Testis (tissue), 3 donors: ENCODE results near the gene MOB3B. TPM values are rescaled to one million over a fixed set of nuclear protein-coding genes. Genes with fewer than 3 reads are reported as not detected.

ENCODE experiments used
- DNase-seq: peaks from one replicate; pipeline ENCODE4 v3.0.0-alpha.2; 2019
- H3K27ac ChIP-seq, 2 donors: fragments of 200-600 bp; sonication (generic); one replicate each; pipeline ENCODE4 v1.5.1; 2019
- H3K27me3 ChIP-seq: fragments of 200-600 bp; sonication (generic); one replicate; pipeline ENCODE4 v1.5.1; 2019
- H3K36me3 ChIP-seq: fragments of 200-600 bp; sonication (generic); one replicate; pipeline ENCODE4 v1.5.1; 2017; ENCODE audit warnings: low read depth; ENCODE audit errors: missing control alignments
- H3K4me1 ChIP-seq: fragments of 200-600 bp; sonication (generic); one replicate; pipeline ENCODE4 v1.5.1; 2019
- H3K4me3 ChIP-seq, 2 donors: fragments of 200-600 bp; sonication (generic); one replicate each; pipeline ENCODE4 v1.5.1; 2017 to 2019
- H3K9me3 ChIP-seq: fragments of 200-600 bp; sonication (generic); one replicate; pipeline ENCODE4 v1.5.1; 2017
- POLR2A ChIP-seq: fragments of 450-650 bp; IDR thresholded peaks from one replicate; pipeline ENCODE4 v1.6.1; 2017; ENCODE audit warnings: antibody characterized with exemption, mild to moderate bottlenecking, moderate library complexity
- WGBS, 2 donors: methylation state at CpG; one replicate each; pipeline ENCODE4 v1.1.5; 2018; 5-methylcytosine and 5-hydroxymethylcytosine counted together
- intact Hi-C: fragments of 100-400 bp; cut with DNase I; formaldehyde crosslinking; loops from one replicate; pipeline ENCODE4 v1.15.1; 2023; ENCODE audit warnings: low total_unique reads
- polyA plus RNA-seq: library from polyadenylated mRNA; stranded (reverse); fragments of 350-450 nt; fragmentation: Illumina TruSeq; extraction: RNeasy Lipid Tissue Mini Kit (QIAGEN cat#74804); gene quantifications from one replicate; pipeline ENCODE4 v1.2.3, GENCODE V29; 2014; ENCODE audit warnings: low read depth, low replicate concordance; ENCODE audit not compliant: insufficient read depth
- total RNA-seq, 2 donors: library from RNA; depleted of rRNA; stranded (reverse); fragments of >200 nt; gene quantifications; one replicate each; pipeline ENCODE4 v1.2.3, GENCODE V29; 2016
- TF ChIP-seq, protein P1 (sequence below), 3 experiments: fragments of 450-650 bp in 2 of 3; fragments of 200-600 bp in 1 of 3; sonication (generic) in 1 of 3; IDR thresholded peaks; one replicate each; pipeline ENCODE4 v1.5.1; 2016 to 2019; ENCODE audit warnings: antibody characterized with exemption in 3 of 3, mild to moderate bottlenecking in 2 of 3, moderate library complexity in 1 of 3

The MOB3B gene
- total and polyA plus RNA-seq, 3 donors from 2014 or later, result 9.1 to 23.2 (median 17.5) TPM

GRCh38 chr9:27483576-27483975 is 46.0 kb downstream of the MOB3B start:
- Histone ChIP-seq H3K4me3 (no peak overlapping the region), H3K27ac (no peak overlapping the region), H3K27me3 (no peaks in the 10 kb centered on the region), H3K9me3 (no peaks in the 10 kb centered on the region), H3K4me1 (peaks cover 5% of the 10 kb centered on the region), H3K36me3 (no peaks in the 10 kb centered on the region)
- TF ChIP-seq POLR2A, result no peak
- intact Hi-C loops, result no loop called here
- 59 to 80% methylated on average over 6 of the region's 6 CpGs for WGBS, 2 donors
- DNase-seq, result no peak

- Histone ChIP-seq H3K27ac (no peak overlapping the region), H3K9me3 (no peaks in the 10 kb centered on the region), H3K4me3 (peak overlapping the region in 1 of 2 donors; percentile 34), H3K36me3 (no peaks in the 10 kb centered on the region), H3K27me3 (no peaks in the 10 kb centered on the region), H3K4me1 (peaks cover 5% of the 10 kb centered on the region)
- intact Hi-C loops, result no loop called here
- no peak for DNase-seq
- TF ChIP-seq, protein P1, sequence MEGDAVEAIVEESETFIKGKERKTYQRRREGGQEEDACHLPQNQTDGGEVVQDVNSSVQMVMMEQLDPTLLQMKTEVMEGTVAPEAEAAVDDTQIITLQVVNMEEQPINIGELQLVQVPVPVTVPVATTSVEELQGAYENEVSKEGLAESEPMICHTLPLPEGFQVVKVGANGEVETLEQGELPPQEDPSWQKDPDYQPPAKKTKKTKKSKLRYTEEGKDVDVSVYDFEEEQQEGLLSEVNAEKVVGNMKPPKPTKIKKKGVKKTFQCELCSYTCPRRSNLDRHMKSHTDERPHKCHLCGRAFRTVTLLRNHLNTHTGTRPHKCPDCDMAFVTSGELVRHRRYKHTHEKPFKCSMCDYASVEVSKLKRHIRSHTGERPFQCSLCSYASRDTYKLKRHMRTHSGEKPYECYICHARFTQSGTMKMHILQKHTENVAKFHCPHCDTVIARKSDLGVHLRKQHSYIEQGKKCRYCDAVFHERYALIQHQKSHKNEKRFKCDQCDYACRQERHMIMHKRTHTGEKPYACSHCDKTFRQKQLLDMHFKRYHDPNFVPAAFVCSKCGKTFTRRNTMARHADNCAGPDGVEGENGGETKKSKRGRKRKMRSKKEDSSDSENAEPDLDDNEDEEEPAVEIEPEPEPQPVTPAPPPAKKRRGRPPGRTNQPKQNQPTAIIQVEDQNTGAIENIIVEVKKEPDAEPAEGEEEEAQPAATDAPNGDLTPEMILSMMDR (IDR thresholded peaks at IDR 0.05), result no peak
- no peak for TF ChIP-seq POLR2A
- 31 to 47% methylated on average over 2 of the region's 2 CpGs for WGBS, 2 donors
Observed at GRCh38 chr9:27482709-27483108, 46.9 kb downstream of the MOB3B start.

DNA sequence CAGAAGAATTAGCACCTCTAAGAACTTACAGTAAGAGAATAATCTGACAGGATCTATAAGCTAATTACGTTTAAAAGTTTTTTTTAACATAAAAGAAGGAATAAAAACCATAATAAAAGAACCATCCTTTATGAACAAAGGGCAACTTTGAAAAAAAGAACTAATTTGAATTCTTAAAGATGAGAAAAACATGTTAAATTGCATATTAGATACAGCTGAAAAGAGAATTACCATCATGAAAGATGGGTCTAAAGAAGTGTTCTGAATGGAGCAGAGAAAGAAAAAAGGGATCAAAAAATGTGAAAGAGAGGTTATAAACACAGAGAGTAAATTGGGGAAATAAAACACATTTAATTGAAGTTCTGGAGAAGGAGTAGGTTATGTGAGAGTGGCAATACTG is 51.3 kb downstream of the MOB3B start:
- Histone ChIP-seq H3K4me1 (peaks cover 28% of the 10 kb centered on the region), H3K36me3 (no peaks in the 10 kb centered on the region), H3K9me3 (no peaks in the 10 kb centered on the region), H3K27ac (no peak overlapping the region), H3K27me3 (no peaks in the 10 kb centered on the region), H3K4me3 (no peak overlapping the region)
- 96 to 100% methylated on average over 1 of the region's 1 CpG for WGBS, 2 donors
- DNase-seq, result no peak
- intact Hi-C loops, result no loop called here
- TF ChIP-seq, protein P1 (IDR thresholded peaks at IDR 0.05), result no peak
- TF ChIP-seq POLR2A, result no peak

DNA sequence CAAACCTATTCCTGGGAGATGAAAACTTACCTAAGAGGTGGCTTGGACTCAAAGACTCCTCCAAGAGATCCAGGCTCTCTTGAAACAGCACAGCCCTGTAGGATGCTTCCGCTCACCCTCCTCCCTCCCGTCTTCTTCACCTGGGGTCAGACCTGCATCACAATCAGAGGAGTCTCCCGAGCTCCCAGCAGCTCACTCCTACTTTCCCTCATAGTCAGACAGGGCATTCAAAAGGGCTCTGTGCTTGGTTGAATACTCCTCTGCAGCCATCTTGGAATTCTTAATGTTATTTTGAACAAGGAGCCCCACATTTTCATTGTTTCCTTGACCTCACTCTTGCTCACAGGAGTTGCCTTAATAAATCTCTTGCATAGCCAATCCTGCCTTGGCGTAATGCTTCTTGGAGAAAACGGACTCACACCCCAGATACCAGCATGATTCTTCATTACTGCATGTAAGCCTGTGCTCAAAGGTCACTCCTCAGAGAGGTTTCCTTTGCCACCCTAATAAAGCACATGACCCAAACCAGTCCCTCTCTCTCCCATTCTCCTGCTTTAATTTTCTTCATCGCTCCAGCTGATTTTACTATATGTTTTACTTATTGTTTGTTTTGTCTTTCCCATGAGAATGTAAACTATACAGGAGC is 52.6 kb downstream of the MOB3B start:
- intact Hi-C loops, result no loop called here
- H3K9me3 ChIP-seq, result no peaks in the 10 kb centered on the region
- H3K27me3 ChIP-seq, result no peaks in the 10 kb centered on the region
- WGBS, 2 donors, result 94 to 98% methylated on average over 6 of the region's 6 CpGs
- H3K4me1 ChIP-seq, result peaks cover 33% of the 10 kb centered on the region
- no peak overlapping the region for H3K4me3 ChIP-seq
- TF ChIP-seq POLR2A, result no peak
- no peak overlapping the region for H3K27ac ChIP-seq
- no peaks in the 10 kb centered on the region for H3K36me3 ChIP-seq
- DNase-seq, result no peak

GRCh38 chr9:27475057-27475595 is 54.5 kb downstream of the MOB3B start:
- no peak overlapping the region for H3K4me3 ChIP-seq
- H3K4me1 ChIP-seq, result peaks cover 49% of the 10 kb centered on the region
- peak overlapping the region; percentile 39 to 62 for H3K27ac ChIP-seq
- WGBS, 2 donors, result 52 to 88% methylated on average over 7 of the region's 7 CpGs
- H3K27me3 ChIP-seq, result no peaks in the 10 kb centered on the region
- no peaks in the 10 kb centered on the region for H3K9me3 ChIP-seq
- peak; percentile 28 for DNase-seq
- H3K36me3 ChIP-seq, result no peaks in the 10 kb centered on the region
- no peak for TF ChIP-seq POLR2A
- TF ChIP-seq, protein P1 (IDR thresholded peaks at IDR 0.05), result no peak
- intact Hi-C loops, result no loop called here

GRCh38 chr9:27474305-27474704 is 55.3 kb downstream of the MOB3B start:
- intact Hi-C loops, result no loop called here
- Histone ChIP-seq H3K36me3 (no peaks in the 10 kb centered on the region), H3K4me3 (no peak overlapping the region), H3K4me1 (peaks cover 54% of the 10 kb centered on the region), H3K27ac (peak overlapping the region; percentile 39 to 62), H3K27me3 (no peaks in the 10 kb centered on the region), H3K9me3 (no peaks in the 10 kb centered on the region)
- 58 to 72% methylated on average over 1 of the region's 1 CpG for WGBS, 2 donors
- TF ChIP-seq POLR2A, result no peak
- TF ChIP-seq, protein P1 (IDR thresholded peaks at IDR 0.05), result no peak
- no peak for DNase-seq
